Natural killer cell (primary cell): ENCODE measurements around the gene TMEM266. TPM values are rescaled to one million over a fixed set of nuclear protein-coding genes. Genes with fewer than 3 reads are reported as not detected.

ENCODE experiments used
- ATAC-seq, 3 donors: fragments of 150-1000 bp in 2 of 3; fragments of 200-7000 bp in 1 of 3; cut with Tn5 transposase; 1 replicate in 1 of 3; 2 replicates in 2 of 3; pipeline ENCODE4 v1.10.0; 2021; ENCODE audit warnings: mild to moderate bottlenecking in 2 of 3, moderate library complexity in 2 of 3
- DNase-seq, 2 donors: peaks; one replicate each; pipeline versions ENCODE4 v3.0.0 to v3.0.0-alpha.2; 2013 to 2021; ENCODE audit warnings: mixed read lengths in 1 of 2
- H3K27ac ChIP-seq: one replicate; pipeline ENCODE4 v1.5.1; 2013; ENCODE audit warnings: mild to moderate bottlenecking, low read length
- H3K27me3 ChIP-seq: one replicate; pipeline ENCODE4 v1.6.1; 2013; ENCODE audit warnings: low read length; ENCODE audit not compliant: control insufficient read depth, insufficient read depth
- H3K36me3 ChIP-seq: one replicate; pipeline ENCODE4 v1.6.1; 2013; ENCODE audit warnings: low read length; ENCODE audit not compliant: control insufficient read depth, insufficient read depth
- H3K4me1 ChIP-seq: one replicate; pipeline ENCODE4 v1.6.1; 2013; ENCODE audit warnings: low read length; ENCODE audit not compliant: control insufficient read depth, insufficient read depth
- H3K4me3 ChIP-seq: one replicate; pipeline ENCODE4 v1.5.1; 2013; ENCODE audit warnings: low read length
- H3K9me3 ChIP-seq: one replicate; pipeline ENCODE4 v1.6.1; 2013; ENCODE audit warnings: low read length; ENCODE audit not compliant: control insufficient read depth, insufficient read depth
- H3K27ac Mint-ChIP-seq, 2 donors: one replicate each; pipeline ENCODE4 v1.8.0; 2022; ENCODE audit warnings: mild to moderate bottlenecking in 2 of 2, mixed read lengths in 2 of 2, moderate library complexity in 1 of 2
- H3K27me3 Mint-ChIP-seq, 2 donors: one replicate each; pipeline ENCODE4 v1.8.0; 2022; ENCODE audit warnings: low read depth in 2 of 2, mixed read lengths in 2 of 2
- H3K36me3 Mint-ChIP-seq: one replicate; pipeline ENCODE4 v1.8.0; 2022; ENCODE audit warnings: mixed read lengths
- H3K4me1 Mint-ChIP-seq, 2 donors: one replicate each; pipeline ENCODE4 v1.8.0; 2022; ENCODE audit warnings: mixed read lengths in 2 of 2
- H3K4me3 Mint-ChIP-seq: one replicate; pipeline ENCODE4 v1.8.0; 2022; ENCODE audit warnings: mild to moderate bottlenecking, moderate library complexity, mixed read lengths
- H3K9me3 Mint-ChIP-seq, 2 donors: one replicate each; pipeline ENCODE4 v1.8.0; 2022; ENCODE audit warnings: mixed read lengths in 2 of 2
- CTCF ChIP-seq: fragments of 200-600 bp; IDR thresholded peaks from one replicate; pipeline ENCODE4 v1.8.0; 2022; ENCODE audit warnings: antibody characterized with exemption
- WGBS: methylation state at CpG from one replicate; pipeline ENCODE4 v1.1.7; 2013; ENCODE audit warnings: missing lambda C conversion rate; ENCODE audit not compliant: insufficient coverage; 5-methylcytosine and 5-hydroxymethylcytosine counted together
- intact Hi-C: fragments of 100-400 bp; cut with micrococcal nuclease; formaldehyde crosslinking; loops from one replicate; pipeline ENCODE4 v1.14.2; 2022
- total RNA-seq, 4 donors: library from RNA; stranded (reverse); fragments of 120-200 nt in 1 of 4; gene quantifications; one replicate each; pipeline versions ENCODE4 v1.2.3 to v1.2.4, GENCODE V29; 2013 to 2022

The TMEM266 gene
- total RNA-seq, 3 donors from 2014 or later (not counting 1 experiment from before 2014, with no cell fraction given), result not detected

- H3K4me3 ChIP-seq, result no peak overlapping the region
- H3K9me3 ChIP-seq, result no peaks in the 10 kb centered on the region
- no peaks in the 10 kb centered on the region for H3K27me3 Mint-ChIP-seq
- H3K27me3 ChIP-seq, result no peaks in the 10 kb centered on the region
- TF ChIP-seq CTCF, result no peak
- no peaks in the 10 kb centered on the region for H3K9me3 Mint-ChIP-seq
- peak overlapping the region in 1 of 2 donors; percentile 51 for H3K27ac Mint-ChIP-seq
- peaks cover 19 to 35% of the 10 kb centered on the region in 2 donors for H3K4me1 Mint-ChIP-seq
- no peak overlapping the region for H3K27ac ChIP-seq
- no peaks in the 10 kb centered on the region for H3K36me3 Mint-ChIP-seq
- DNase-seq (no peak), ATAC-seq (no peak)
- H3K36me3 ChIP-seq, result peaks cover 25% of the 10 kb centered on the region
- peaks cover 4% of the 10 kb centered on the region for H3K4me1 ChIP-seq
- intact Hi-C loops, result no loop called here
- WGBS, result 80% methylated on average over 1 of the region's 1 CpG
- no peak overlapping the region for H3K4me3 Mint-ChIP-seq
Measured at GRCh38 chr15:76221085-76221767, 161.4 kb downstream of the TMEM266 start.

DNA sequence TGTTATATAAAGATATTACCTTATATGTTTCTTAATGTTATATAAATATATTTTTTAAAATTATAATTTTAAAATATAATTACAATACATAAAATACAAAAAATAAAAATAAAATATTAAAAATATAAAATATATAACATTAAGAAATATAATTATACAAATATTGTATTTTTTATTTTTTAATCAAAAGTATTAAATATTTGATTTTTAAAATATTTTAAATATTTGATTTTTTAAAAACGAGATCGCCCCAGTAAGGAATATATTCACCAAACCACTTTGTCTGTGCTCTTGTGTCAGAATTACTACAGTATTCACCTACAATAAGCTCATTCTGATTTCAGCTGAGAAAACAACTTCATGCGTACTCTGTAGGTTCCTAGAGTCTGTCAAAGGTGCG is 162.4 kb downstream of the TMEM266 start:
- Mint-ChIP-seq H3K36me3 (no peaks in the 10 kb centered on the region), H3K27me3 (no peaks in the 10 kb centered on the region), H3K27ac (no peak overlapping the region), H3K9me3 (no peaks in the 10 kb centered on the region), H3K4me3 (no peak overlapping the region), H3K4me1 (peaks cover 14 to 32% of the 10 kb centered on the region in 2 donors)
- intact Hi-C loops, result no loop called here
- 98% methylated on average over 4 of the region's 4 CpGs for WGBS
- no peaks in the 10 kb centered on the region for H3K9me3 ChIP-seq
- H3K4me3 ChIP-seq, result no peak overlapping the region
- no peak for TF ChIP-seq CTCF
- H3K27ac ChIP-seq, result no peak overlapping the region
- peaks cover 25% of the 10 kb centered on the region for H3K36me3 ChIP-seq
- peaks cover 4% of the 10 kb centered on the region for H3K4me1 ChIP-seq
- DNase-seq (no peak), ATAC-seq (no peak)
- no peaks in the 10 kb centered on the region for H3K27me3 ChIP-seq

DNA sequence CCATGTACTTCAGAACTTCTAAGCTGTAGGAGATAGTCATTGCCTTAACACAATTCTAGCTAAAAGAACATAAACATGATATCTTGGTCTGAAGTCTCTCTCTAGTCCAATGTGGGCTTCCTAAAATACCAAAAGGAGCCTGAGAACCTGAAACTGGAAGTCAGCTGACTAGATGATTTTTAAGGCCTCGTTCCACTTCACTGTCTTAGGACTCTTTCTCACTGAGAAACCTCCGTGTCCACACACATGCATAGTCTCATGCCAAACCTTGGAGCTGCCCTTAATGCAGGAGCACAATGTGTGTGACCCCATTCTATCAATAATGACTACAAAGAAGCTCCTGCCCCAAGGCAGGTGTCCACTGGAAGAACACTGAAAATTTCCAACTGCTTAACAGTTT is 163.7 kb downstream of the TMEM266 start:
- ATAC-seq (no peak), DNase-seq (no peak)
- no peak overlapping the region for H3K27ac ChIP-seq
- Mint-ChIP-seq H3K36me3 (no peaks in the 10 kb centered on the region), H3K27me3 (no peaks in the 10 kb centered on the region), H3K27ac (no peak overlapping the region), H3K4me3 (no peak overlapping the region), H3K9me3 (no peaks in the 10 kb centered on the region), H3K4me1 (peaks cover 6 to 23% of the 10 kb centered on the region in 2 donors)
- H3K4me3 ChIP-seq, result no peak overlapping the region
- H3K9me3 ChIP-seq, result no peaks in the 10 kb centered on the region
- H3K27me3 ChIP-seq, result no peaks in the 10 kb centered on the region
- TF ChIP-seq CTCF, result no peak
- intact Hi-C loops, result no loop called here
- no peaks in the 10 kb centered on the region for H3K4me1 ChIP-seq
- H3K36me3 ChIP-seq, result peaks cover 25% of the 10 kb centered on the region
- whole genome bisulfite sequencing, result 92% methylated on average over 2 of the region's 2 CpGs

- 100% methylated on average over 1 of the region's 1 CpG for WGBS
- Mint-ChIP-seq H3K36me3 (no peaks in the 10 kb centered on the region), H3K9me3 (no peaks in the 10 kb centered on the region), H3K4me1 (no peaks in the 10 kb centered on the region), H3K27ac (no peak overlapping the region), H3K4me3 (no peak overlapping the region), H3K27me3 (no peaks in the 10 kb centered on the region)
- Histone ChIP-seq H3K4me3 (no peak overlapping the region), H3K4me1 (no peaks in the 10 kb centered on the region), H3K36me3 (peaks cover 21% of the 10 kb centered on the region), H3K27me3 (no peaks in the 10 kb centered on the region), H3K9me3 (no peaks in the 10 kb centered on the region), H3K27ac (no peak overlapping the region)
- ATAC-seq, result no peak
- intact Hi-C loops, result no loop called here
- TF ChIP-seq CTCF, result no peak
- no peak for DNase-seq
Measured at GRCh38 chr15:76229266-76229665, 169.5 kb downstream of the TMEM266 start.
